H1 (cell line): ENCODE measurements around the gene SLC66A1. TPM values are rescaled to one million over a fixed set of nuclear protein-coding genes. Genes with fewer than 3 reads are reported as not detected.

Source experiments
- CTCF ChIA-PET: fragments of 300-600 bp; sonication (Branson Sonifier 250); formaldehyde crosslinking; loops from one replicate; lab custom pipeline; 2021; ENCODE audit not compliant: partially characterized antibody; lab: Charles Lee
- POLR2A ChIA-PET: fragments of 300-600 bp; sonication (Branson Sonifier 250); formaldehyde crosslinking; loops from one replicate; lab custom pipeline; 2021; ENCODE audit warnings: inconsistent platforms; ENCODE audit not compliant: partially characterized antibody; lab: Charles Lee
- DNase-seq, 2 experiments: peaks; one replicate each; pipeline versions ENCODE4 v3.0.0 to v3.0.0-alpha.2; 2010 to 2022; ENCODE audit warnings: low spot score in 2 of 2, low read depth in 1 of 2, mixed read lengths in 1 of 2
- FAIRE-seq: peaks from 2 replicates; lab custom pipeline; 2011; peaks lifted over from hg19 to GRCh38; lab: Jason Lieb, UNC
- H2AFZ ChIP-seq: 2 replicates; pipeline ENCODE4 v1.8.1; 2012; ENCODE audit warnings: low read length, inconsistent platforms
- H2AK5ac ChIP-seq: 2 replicates; pipeline ENCODE4 v1.6.1; 2013; ENCODE audit warnings: low read depth, low read length
- H2BK120ac ChIP-seq: replicated peaks from 2 replicates; pipeline ENCODE3; 2013; ENCODE audit warnings: low read depth, low read length, inconsistent platforms
- H2BK12ac ChIP-seq: 2 replicates; pipeline ENCODE4 v1.6.1; 2013; ENCODE audit warnings: low read depth, low read length
- H2BK15ac ChIP-seq: 2 replicates; pipeline ENCODE4 v1.6.1; 2013; ENCODE audit warnings: low read length
- H2BK20ac ChIP-seq: 2 replicates; pipeline ENCODE4 v1.6.1; 2013; ENCODE audit warnings: low read length
- H2BK5ac ChIP-seq: 2 replicates; pipeline ENCODE4 v1.6.1; 2013; ENCODE audit warnings: low read depth, low read length
- H3K14ac ChIP-seq: 2 replicates; pipeline ENCODE4 v1.6.1; 2013; ENCODE audit warnings: inconsistent platforms; ENCODE audit not compliant: insufficient read length
- H3K18ac ChIP-seq: 2 replicates; pipeline ENCODE4 v1.6.1; 2013; ENCODE audit warnings: low read length; ENCODE audit errors: extremely low read depth
- H3K23ac ChIP-seq: 2 replicates; pipeline ENCODE4 v1.6.1; 2013; ENCODE audit warnings: inconsistent platforms; ENCODE audit not compliant: insufficient read length
- H3K23me2 ChIP-seq: 2 replicates; pipeline ENCODE4 v1.6.1; 2013; ENCODE audit warnings: low read depth, low read length
- H3K27ac ChIP-seq: 2 replicates; pipeline ENCODE4 v1.6.1; 2011; ENCODE audit warnings: low read depth, low read length, inconsistent platforms
- H3K27me3 ChIP-seq, 4 experiments: replicated peaks in 1 of 4; 1 replicate in 1 of 4; 2 replicates in 3 of 4; pipeline versions ENCODE4 v1.6.1 to v1.8.1; 2011 to 2013; ENCODE audit warnings: low read length in 3 of 4, mild to moderate bottlenecking in 3 of 4, inconsistent platforms in 2 of 4, mixed read lengths in 2 of 4, moderate library complexity in 1 of 4; ENCODE audit not compliant: control insufficient read depth in 3 of 4, insufficient read depth in 3 of 4; ENCODE audit errors: extremely low read depth in 1 of 4
- H3K36me3 ChIP-seq, 4 experiments: 2 replicates each; pipeline versions ENCODE4 v1.6.1 to v1.8.1; 2011 to 2013; ENCODE audit warnings: mild to moderate bottlenecking in 4 of 4, low read length in 3 of 4, moderate library complexity in 2 of 4, control low read depth in 1 of 4, inconsistent platforms in 1 of 4; ENCODE audit not compliant: insufficient read depth in 4 of 4, control insufficient read depth in 2 of 4
- H3K4ac ChIP-seq: replicated peaks from 2 replicates; pipeline ENCODE3; 2013; ENCODE audit warnings: low read length, low read depth, mixed read lengths, inconsistent platforms; ENCODE audit not compliant: insufficient read length
- H3K4me1 ChIP-seq, 4 experiments: replicated peaks in 1 of 4; 1 replicate in 1 of 4; 2 replicates in 3 of 4; pipeline versions ENCODE4 v1.6.1 to v1.8.1; 2011 to 2013; ENCODE audit warnings: low read length in 3 of 4, inconsistent platforms in 2 of 4, mixed read lengths in 1 of 4; ENCODE audit not compliant: insufficient read depth in 4 of 4, control insufficient read depth in 3 of 4
- H3K4me2 ChIP-seq, 2 experiments: 2 replicates each; pipeline versions ENCODE4 v1.6.1 to v1.8.1; 2011 to 2013; ENCODE audit warnings: low read depth in 2 of 2, low read length in 2 of 2, control low read depth in 1 of 2, inconsistent platforms in 1 of 2, mild to moderate bottlenecking in 1 of 2; ENCODE audit not compliant: insufficient read depth in 1 of 2
- H3K4me3 ChIP-seq, 4 experiments: fragments of 200-600, 300-600 bp in 1 of 4; sonication (generic), shearing (Covaris generic), sonication (Bioruptor Twin) in 1 of 4; 2 replicates each; pipeline versions ENCODE4 v1.5.1 to v1.8.1; 2011 to 2016; ENCODE audit warnings: low read length in 4 of 4, low read depth in 3 of 4, control low read depth in 2 of 4, inconsistent platforms in 2 of 4, mild to moderate bottlenecking in 2 of 4, mixed read lengths in 1 of 4, moderate library complexity in 1 of 4; ENCODE audit not compliant: insufficient read depth in 2 of 4; ENCODE audit errors: extremely low read depth in 1 of 4
- H3K56ac ChIP-seq: replicated peaks from 2 replicates; pipeline ENCODE3; 2013; ENCODE audit warnings: low read depth, mild to moderate bottlenecking, mixed read lengths, low read length, inconsistent platforms; ENCODE audit not compliant: insufficient read length
- H3K79me1 ChIP-seq: 2 replicates; pipeline ENCODE4 v1.6.1; 2013; ENCODE audit warnings: low read depth, low read length, control low read depth
- H3K79me2 ChIP-seq, 2 experiments: 2 replicates each; pipeline versions ENCODE4 v1.6.1 to v1.8.1; 2012 to 2013; ENCODE audit warnings: low read length in 2 of 2, mild to moderate bottlenecking in 2 of 2, inconsistent platforms in 1 of 2; ENCODE audit not compliant: insufficient read depth in 2 of 2, control insufficient read depth in 1 of 2
- H3K9ac ChIP-seq, 4 experiments: replicated peaks in 1 of 4; 1 replicate in 1 of 4; 2 replicates in 3 of 4; pipeline versions ENCODE4 v1.6.1 to v1.8.1; 2011 to 2013; ENCODE audit warnings: low read depth in 3 of 4, low read length in 3 of 4, control low read depth in 2 of 4, mild to moderate bottlenecking in 2 of 4, moderate library complexity in 2 of 4, inconsistent platforms in 1 of 4; ENCODE audit errors: extremely low read depth in 1 of 4
- H3K9me3 ChIP-seq, 2 experiments: 2 replicates each; pipeline versions ENCODE4 v1.6.1 to v1.8.1; 2012 to 2013; ENCODE audit warnings: mild to moderate bottlenecking in 2 of 2, moderate library complexity in 2 of 2, control low read depth in 1 of 2, inconsistent platforms in 1 of 2, low read depth in 1 of 2, low read length in 1 of 2, mixed read lengths in 1 of 2; ENCODE audit not compliant: insufficient read depth in 2 of 2
- H4K20me1 ChIP-seq, 2 experiments: replicated peaks in 1 of 2; 2 replicates each; pipeline versions ENCODE3 to v1.8.1; 2011 to 2013; ENCODE audit warnings: inconsistent platforms in 2 of 2, low read length in 2 of 2, mild to moderate bottlenecking in 1 of 2; ENCODE audit not compliant: insufficient read depth in 2 of 2, control insufficient read depth in 1 of 2
- H4K5ac ChIP-seq: 2 replicates; pipeline ENCODE4 v1.6.1; 2013; ENCODE audit warnings: low read length, low read depth, mixed read lengths, inconsistent platforms; ENCODE audit not compliant: insufficient read length
- H4K8ac ChIP-seq: 2 replicates; pipeline ENCODE4 v1.8.0; 2013; ENCODE audit warnings: mild to moderate bottlenecking, moderate library complexity, low read length, inconsistent platforms; ENCODE audit not compliant: insufficient read depth; ENCODE audit errors: extremely low read depth
- H4K91ac ChIP-seq: replicated peaks from 2 replicates; pipeline ENCODE3; 2013; ENCODE audit warnings: low read length, mixed read lengths, inconsistent platforms; ENCODE audit not compliant: insufficient read length
- EGR1 ChIP-seq: IDR thresholded peaks from 2 replicates; pipeline ENCODE4 v1.6.1; 2011; ENCODE audit warnings: low read depth, low read length, borderline replicate concordance
- EZH2 ChIP-seq: fragments of 200-600 bp; sonication (generic); IDR thresholded peaks from 2 replicates; pipeline ENCODE4 v1.7.1; 2012; ENCODE audit warnings: low read depth, mild to moderate bottlenecking, moderate library complexity, low read length, inconsistent platforms; ENCODE audit not compliant: severe bottlenecking
- HDAC2 ChIP-seq, 2 experiments: fragments of 300-600 bp in 1 of 2; sonication (generic) in 1 of 2; IDR thresholded peaks; 2 replicates each; pipeline ENCODE4 v1.6.1; 2011 to 2012; ENCODE audit warnings: low read depth in 2 of 2, low read length in 2 of 2, mild to moderate bottlenecking in 2 of 2, moderate library complexity in 2 of 2, borderline replicate concordance in 1 of 2, inconsistent platforms in 1 of 2
- KDM4A ChIP-seq: IDR thresholded peaks from one replicate; pipeline ENCODE4 v1.7.1; 2012; ENCODE audit warnings: low read depth, mild to moderate bottlenecking, moderate library complexity, low read length, inconsistent platforms; ENCODE audit not compliant: severe bottlenecking
- KDM5A ChIP-seq: fragments of 200-600 bp; IDR thresholded peaks from 2 replicates; pipeline ENCODE4 v1.7.1; 2012; ENCODE audit warnings: mild to moderate bottlenecking, low read length, inconsistent platforms, mixed read lengths
- RFX5 ChIP-seq: IDR thresholded peaks from 2 replicates; pipeline ENCODE4 v1.6.1; 2011; ENCODE audit warnings: low read depth, low read length, improper control_type of control experiment, borderline replicate concordance
- SIX5 ChIP-seq: IDR thresholded peaks from 2 replicates; pipeline ENCODE4 v1.6.1; 2011; ENCODE audit warnings: mild to moderate bottlenecking, low read depth, low read length
- TEAD4 ChIP-seq: IDR thresholded peaks from 2 replicates; pipeline ENCODE4 v1.6.1; 2012; ENCODE audit warnings: low read depth, low read length, inconsistent platforms, mixed read lengths
- WGBS, 2 experiments: shearing (Covaris generic) in 1 of 2; methylation state at CpG; one replicate each; pipeline versions ENCODE4 v1.1.6 to v1.1.7; 2013 to 2015; ENCODE audit warnings: low lambda C conversion rate in 2 of 2, mixed read lengths in 2 of 2, inconsistent platforms in 1 of 2, low coverage in 1 of 2, missing lambda C conversion rate in 1 of 2; ENCODE audit not compliant: insufficient replicate concordance in 2 of 2, insufficient coverage in 1 of 2, insufficient read length in 1 of 2; ENCODE audit errors: extremely low coverage in 1 of 2, missing lambda C conversion rate in 1 of 2; 5-methylcytosine and 5-hydroxymethylcytosine counted together
- polyA plus RNA-seq, 7 experiments: library from polyadenylated mRNA; depleted of rRNA in 3 of 7; stranded (reverse) in 5 of 7; unstranded in 2 of 7; fragments of >200 nt in 5 of 7; fragments of 200-250 nt in 2 of 7; gene quantifications; 1 replicate in 5 of 7; 2 replicates in 1 of 7; 4 replicates in 1 of 7; pipeline versions ENCODE4 v1.2.1 to v1.2.3, GENCODE V29; 2011 to 2013; ENCODE audit warnings: missing spikeins in 2 of 7, mixed read lengths in 2 of 7
- total RNA-seq: library from RNA; stranded (reverse); fragmentation: NEBNext Ultra II Directional; extraction: Animal tissue kit (Norgen Biotek cat#: 25700); gene quantifications from 2 replicates; pipeline ENCODE4 v1.2.1, GENCODE V29; 2021

Gene SLC66A1
- total and polyA plus RNA-seq, 2 of the 8 experiments (the other 6 are each of a cell fraction or from before 2014, with no cell fraction given) = 16.8 to 27.9 TPM

DNA sequence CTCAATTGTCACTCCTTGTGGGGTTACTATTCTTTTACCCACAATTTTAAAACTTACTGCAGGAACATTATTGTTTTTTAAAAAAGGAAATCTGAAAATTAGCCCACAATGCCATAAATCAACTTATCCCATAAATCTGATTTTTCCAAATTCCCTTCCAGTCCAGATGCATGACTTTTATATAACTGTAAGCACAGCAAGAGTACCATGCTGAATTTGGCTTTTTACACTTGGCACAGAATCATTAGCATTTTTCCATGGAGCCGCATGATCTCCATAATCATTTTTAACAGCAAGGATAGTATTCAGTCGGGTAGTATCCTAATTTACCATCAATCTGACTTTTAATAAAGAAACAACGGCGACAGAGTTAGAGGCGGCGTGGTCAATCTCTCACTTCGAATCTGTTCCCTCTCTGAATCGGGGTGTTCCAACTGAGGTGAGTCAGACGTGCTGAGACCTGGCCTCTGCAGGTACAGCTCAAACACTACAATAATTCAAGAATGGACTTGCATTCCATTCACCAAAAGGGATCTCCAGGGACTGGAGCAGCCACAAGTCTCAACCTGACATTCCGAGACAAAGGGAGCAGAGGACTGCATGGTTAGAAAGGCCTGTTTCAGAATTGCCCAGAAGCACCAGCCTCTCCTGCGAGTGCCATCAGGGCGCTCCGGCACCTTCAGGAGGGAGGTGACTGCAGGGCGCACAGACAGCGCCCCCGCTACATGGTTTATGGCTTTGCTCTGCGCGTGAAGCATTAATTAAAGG is 48.9 kb downstream of the SLC66A1 start:
- peaks cover 0 to 22% of the 10 kb centered on the region in 2 experiments; a peak in 2 of 4 replicates for H3K79me2 ChIP-seq
- TF ChIP-seq EGR1 (no peak), EZH2 (no peak), KDM5A (no peak), RFX5 (no peak), HDAC2 (IDR thresholded peaks at IDR 0.05; ENCODE audit: borderline replicate concordance in 1 of 2, low read depth in 2 of 2, low read length in 2 of 2) (no peak), TEAD4 (no peak), SIX5 (no peak), KDM4A (no peak)

More for the DNA sequence above, 48.9 kb downstream of the SLC66A1 start:
- no peak overlapping the region for H3K4ac ChIP-seq
- H4K5ac ChIP-seq = no peak overlapping the region
- H3K4me3 ChIP-seq = no peak overlapping the region
- no peak overlapping the region for H2BK120ac ChIP-seq
- H3K27ac ChIP-seq = no peak overlapping the region
- FAIRE-seq (no peak), DNase-seq (no peak)
- no peaks in the 10 kb centered on the region for H3K23me2 ChIP-seq
- H4K91ac ChIP-seq = no peak overlapping the region
- H4K8ac ChIP-seq = no peak overlapping the region
- peaks cover 0 to 2% (median 0%) of the 10 kb centered on the region in 4 experiments; a peak in 2 of 7 replicates for H3K4me1 ChIP-seq
- H3K36me3 ChIP-seq = peaks cover 3 to 6% (median 5%) of the 10 kb centered on the region in 4 experiments; a peak in 5 of 8 replicates
- peaks cover 9% of the 10 kb centered on the region for H3K79me1 ChIP-seq
- H3K56ac ChIP-seq = no peak overlapping the region
- H3K14ac ChIP-seq = no peak overlapping the region
- 0 out of 7 replicates have a peak overlapping the region, but pooled peaks of 1 of the 4 experiments have one; percentile 37 for H3K9ac ChIP-seq
- H3K4me2 ChIP-seq = no peak overlapping the region
- no peak overlapping the region for H3K18ac ChIP-seq
- ChIA-PET POLR2A (interaction anchor here (0.7 to 1.1 kb wide), 3 partner anchors 13 to 176 kb away, joined by 3 to 4 read pairs (median 3); no protein-coding TSS in a partner anchor), CTCF (interaction anchor here (0.6 to 8.1 kb wide), 7 partner anchors 10 to 288 kb away, joined by 3 to 56 read pairs (median 3); no protein-coding TSS in a partner anchor)
- H2BK20ac ChIP-seq = no peak overlapping the region
- H3K23ac ChIP-seq = no peak overlapping the region
- H2AFZ ChIP-seq = no peak overlapping the region
- no peaks in the 10 kb centered on the region for H3K9me3 ChIP-seq
- no peak overlapping the region for H2BK5ac ChIP-seq
- peaks cover 12 to 17% of the 10 kb centered on the region in 2 experiments for H4K20me1 ChIP-seq
- H2AK5ac ChIP-seq = no peak overlapping the region
- WGBS, 2 experiments = 87% methylated on average over 18 of the region's 18 CpGs; no CpG with 5 or more reads in 1 of the 2 experiments
- no peak overlapping the region for H2BK15ac ChIP-seq
- H2BK12ac ChIP-seq = no peak overlapping the region
- no peaks in the 10 kb centered on the region for H3K27me3 ChIP-seq
